Measurements from ENCODE around the gene COX14. TPM values are rescaled to one million over a fixed set of nuclear protein-coding genes. Genes with fewer than 3 reads are reported as not detected.
"Not testable (repeated sequence)": the region's sequence is repeated elsewhere in the genome, so short reads cannot be mapped to it uniquely, and the experiment has no call there.

Gene COX14
- polyA plus RNA-seq, 12 donors, result 20.9 to 46.7 (median 38.2) TPM; not detected in 2

DNA sequence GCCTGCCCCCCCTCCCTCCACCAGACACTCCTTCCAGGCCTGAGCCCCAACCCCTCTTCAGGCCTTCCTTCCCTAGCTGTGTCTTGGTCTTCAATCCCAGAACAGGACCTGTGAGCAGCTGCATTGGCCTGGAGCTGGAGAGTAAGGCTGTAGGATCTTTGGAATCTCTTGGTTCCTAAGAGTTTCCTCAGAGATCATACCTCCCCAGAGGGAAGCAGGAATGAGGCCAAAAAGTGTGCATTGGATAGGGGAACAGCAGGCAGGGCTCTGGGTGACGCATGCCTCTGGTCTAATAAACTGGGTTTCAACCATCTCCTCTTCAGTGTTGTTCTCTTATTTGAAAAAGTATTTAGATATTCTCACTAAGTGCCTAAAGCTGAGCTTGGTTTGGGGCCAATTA, 28.7 kb upstream of the COX14 start:
- no peak for DNase-seq

DNA sequence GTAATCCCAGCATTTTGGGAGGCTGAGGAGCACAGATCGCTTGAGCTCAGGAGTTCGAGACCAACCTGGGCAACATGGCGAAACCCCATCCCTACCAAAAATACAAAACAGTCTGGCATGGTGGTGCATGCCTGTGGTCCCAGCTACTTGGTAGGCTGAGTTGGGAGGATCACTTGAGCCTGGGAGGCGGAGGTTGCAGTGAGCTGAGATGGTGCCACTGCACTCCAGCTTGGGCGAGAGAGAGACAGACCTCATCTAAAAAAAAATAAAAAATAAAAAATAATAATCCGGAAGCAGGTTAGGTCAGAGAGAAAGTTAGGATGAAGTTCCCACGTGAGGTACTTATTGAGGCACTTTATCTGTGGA, 27.6 kb upstream of the COX14 start:
- DNase-seq, result not testable (repeated sequence)

DNA sequence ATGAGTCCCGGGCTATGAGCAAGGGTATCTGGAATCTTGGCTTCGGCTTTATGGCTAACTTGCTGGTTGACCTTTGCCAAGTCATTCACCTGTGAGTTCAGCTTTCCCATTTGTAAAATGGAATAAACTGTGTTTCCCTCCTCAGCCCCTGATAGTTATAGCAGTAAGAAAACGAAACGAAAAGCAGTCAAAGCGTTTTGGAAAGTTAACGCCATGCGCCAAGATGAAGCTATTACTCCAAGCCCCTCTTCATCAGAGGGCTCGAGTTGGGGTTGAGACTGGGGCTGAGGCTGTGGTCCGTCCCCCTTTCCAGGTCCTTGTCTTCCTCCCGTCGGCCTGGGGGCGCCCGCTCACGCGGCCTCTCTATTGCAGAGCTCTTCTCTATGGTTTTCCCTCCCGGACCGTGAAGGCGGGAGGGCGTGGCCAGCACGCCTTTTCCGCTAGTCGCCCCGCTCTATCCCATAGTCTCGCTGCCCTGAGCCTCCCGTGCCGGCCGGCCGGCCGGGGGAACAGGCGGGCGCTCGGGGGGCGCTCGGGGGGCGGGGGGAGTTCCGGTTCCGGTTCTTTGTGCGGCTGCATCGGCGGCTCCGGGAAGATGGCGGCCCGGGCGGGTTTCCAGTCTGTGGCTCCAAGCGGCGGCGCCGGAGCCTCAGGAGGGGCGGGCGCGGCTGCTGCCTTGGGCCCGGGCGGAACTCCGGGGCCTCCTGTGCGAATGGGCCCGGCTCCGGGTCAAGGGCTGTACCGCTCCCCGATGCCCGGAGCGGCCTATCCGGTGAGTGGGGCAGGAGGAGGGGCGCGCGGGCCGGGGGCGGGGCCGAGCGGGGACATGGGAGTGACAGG, 27.0 kb upstream of the COX14 start, which contains the start of gene SMARCD1:
Gene SMARCD1, plus strand, starts transcription at position 568 of the 840 bp plus-strand sequence. Its CDS starts 28 bp downstream, at position 596.
- peak; percentile 92 for DNase-seq

GRCh38 chr12:50085615-50086072, 26.4 kb upstream of the COX14 start:
- no peak for DNase-seq

- no peak for DNase-seq
Observed at GRCh38 chr12:50086148-50086547, 25.9 kb upstream of the COX14 start.

- DNase-seq, result no peak
Observed at GRCh38 chr12:50087151-50087550, 24.9 kb upstream of the COX14 start.

DNA sequence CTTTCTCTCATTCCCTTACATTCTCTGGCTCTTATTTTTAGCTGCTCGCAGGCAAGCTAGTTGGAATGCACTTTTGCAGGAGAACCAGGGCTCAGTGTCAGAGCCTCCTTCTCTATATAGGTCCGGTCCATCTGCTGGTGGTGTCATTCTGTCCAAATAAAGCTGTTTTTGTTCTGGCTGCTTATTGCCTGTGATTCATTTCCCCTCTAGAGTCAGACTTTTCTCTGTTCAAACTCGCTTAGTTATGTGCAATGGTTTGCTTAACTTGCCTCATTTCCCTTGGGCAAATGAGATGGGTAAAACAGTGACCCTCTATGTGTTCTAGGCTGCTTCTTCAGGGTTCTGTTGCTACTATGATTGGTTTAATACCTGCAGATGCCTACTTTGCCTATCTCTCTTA, 24.0 kb upstream of the COX14 start:
- no peak for DNase-seq

DNA sequence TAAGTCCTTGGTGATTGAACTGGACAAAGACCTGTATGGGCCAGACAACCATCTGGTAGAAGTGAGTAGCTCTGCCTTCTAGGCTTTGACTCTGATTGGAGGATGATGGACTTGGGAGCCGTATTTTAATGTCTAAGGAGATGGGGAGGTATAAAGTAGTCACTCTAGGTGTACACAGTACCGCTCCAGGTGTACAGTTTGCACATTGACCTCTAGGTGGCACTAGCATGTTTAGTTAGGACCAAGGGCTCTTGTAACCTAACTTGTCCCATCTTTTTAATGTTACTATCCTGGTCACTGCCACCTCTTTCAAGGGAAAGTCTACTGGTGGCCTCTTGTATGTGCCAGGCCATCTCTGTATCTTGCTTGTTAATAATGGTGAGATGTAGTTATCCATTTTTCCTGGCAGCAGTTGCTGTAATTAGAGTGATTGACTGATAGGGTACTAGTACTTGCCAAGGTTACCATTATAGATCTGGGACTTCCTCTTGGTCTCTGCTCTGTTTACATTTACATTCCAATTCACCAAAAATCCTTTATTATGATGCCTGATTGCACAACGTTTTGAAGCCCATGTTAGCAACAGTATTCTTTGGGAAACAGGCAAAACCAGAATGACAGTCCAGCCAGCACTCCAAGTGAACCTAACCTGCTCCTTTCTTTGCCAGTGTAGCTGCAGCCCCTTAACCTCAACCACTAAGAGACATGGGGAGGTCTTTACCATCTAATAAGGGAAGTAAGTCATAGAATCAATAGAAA, 23.3 kb upstream of the COX14 start:
- no peak for DNase-seq

- DNase-seq, result no peak
Observed at GRCh38 chr12:50089730-50090129, 22.3 kb upstream of the COX14 start.

GRCh38 chr12:50090391-50090790, 21.6 kb upstream of the COX14 start:
- no peak for DNase-seq

DNA sequence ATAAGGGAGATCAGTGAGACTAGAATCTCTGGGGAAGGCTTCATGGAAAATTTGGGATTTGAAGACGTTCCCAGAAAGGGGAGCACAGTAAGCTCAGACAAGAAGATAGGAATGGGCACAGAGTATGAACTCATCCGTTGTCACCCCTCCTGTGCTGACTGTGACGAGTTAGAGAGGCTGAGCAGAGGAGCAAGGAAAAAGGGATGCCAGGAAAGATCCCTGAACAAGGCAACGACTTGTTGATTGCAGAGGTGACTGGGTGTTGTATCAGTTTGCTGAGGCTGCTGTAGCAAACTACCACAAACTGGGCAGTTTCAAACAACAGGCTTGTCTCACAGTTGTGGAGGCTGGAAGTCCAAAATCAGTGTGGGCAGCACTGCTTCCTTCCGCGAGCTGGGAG, 14.1 kb upstream of the COX14 start:
- DNase-seq, result no peak

DNA sequence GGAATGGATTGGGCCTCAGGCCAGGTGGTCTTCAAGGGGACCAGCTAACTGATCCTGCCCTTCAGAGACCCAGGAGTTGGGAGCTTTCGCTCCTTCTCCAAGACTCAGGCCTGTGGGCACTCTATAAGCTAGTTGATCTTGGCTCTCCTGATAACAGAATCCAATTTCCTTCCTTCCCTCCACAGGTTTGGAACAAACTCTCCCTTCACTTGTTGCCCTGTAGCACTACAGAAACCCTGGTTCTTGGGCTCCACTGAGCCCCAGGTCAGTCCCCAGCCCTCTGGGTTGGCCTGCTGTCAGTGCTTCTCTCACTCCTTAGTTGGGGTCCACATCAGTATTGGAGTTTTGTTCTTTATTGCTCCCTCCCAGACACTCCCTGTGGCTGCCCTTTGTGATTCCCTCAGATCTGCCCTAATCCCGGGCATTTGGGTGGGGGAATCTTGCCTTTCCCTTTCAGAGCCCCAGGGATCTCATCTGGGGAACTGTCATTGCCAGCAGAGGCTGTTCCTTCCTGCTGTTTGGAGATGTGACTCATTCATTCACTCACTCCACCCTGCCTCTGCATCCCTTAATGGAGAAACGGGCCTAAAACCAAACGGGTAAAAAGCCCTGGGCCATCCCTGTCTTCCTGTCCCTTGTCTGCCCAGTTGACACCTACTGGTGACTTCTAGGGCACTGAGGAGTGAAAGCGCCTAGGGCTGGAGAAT, 12.6 kb upstream of the COX14 start:
- no peak for DNase-seq

DNA sequence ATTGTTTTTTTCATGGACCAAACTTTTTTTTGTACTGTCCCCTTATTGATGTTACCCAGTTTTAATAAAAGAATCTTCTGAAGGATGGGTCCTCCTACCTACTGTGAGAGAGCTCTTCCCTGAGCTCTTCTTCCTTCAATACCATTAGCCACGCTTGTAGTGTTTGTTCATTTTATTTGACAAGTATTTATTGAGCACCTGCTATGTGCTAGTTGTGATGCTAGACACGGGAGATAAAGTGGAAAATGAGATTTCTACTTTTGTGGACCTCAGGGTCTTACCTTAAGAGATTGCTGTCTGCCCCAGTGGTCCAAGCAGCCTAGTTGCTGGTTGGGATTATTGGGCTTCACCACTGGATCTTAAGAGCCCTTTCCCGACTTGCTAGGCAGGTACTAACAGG, 11.5 kb upstream of the COX14 start:
- no peak for DNase-seq

DNA sequence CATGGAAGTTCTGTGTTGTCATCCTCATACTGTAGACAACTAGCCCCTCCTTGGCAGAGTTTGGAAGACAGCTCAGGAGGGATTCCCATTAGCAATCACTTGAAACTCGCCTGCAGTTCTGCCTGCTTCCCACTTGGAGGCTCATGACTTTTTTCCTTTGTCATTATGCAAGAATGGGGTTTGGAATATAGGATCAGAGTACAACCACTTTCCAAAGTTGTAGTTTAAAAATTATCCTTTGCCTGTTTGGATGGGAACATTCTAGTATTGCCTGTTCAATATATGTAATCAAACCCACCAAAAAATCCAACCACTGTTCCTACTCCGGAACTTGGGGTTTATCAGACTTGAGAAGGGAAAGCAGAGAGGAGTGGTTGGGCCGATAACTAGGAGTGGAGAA, 10.4 kb upstream of the COX14 start:
- DNase-seq, result no peak

DNA sequence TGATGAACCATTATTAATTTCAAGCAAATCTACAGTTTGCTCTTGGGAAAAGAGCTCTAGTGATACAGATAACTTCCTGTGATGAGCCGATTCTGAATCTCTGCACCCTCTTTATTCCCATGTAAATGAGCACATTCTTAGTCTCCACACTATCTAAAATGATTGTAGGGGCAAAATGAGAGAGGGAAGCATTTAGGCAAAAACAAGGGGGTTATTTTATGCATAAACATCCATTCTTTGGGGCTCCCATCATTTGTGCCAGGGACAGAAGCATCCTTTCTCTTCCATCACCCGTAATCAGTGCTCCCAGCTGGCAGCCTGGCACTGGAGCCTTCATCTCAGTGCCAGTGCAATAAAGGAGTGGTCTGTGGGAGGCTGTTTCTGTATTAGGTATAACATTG, 9.9 kb upstream of the COX14 start:
- no peak for DNase-seq

GRCh38 chr12:50102646-50103309, 9.3 kb upstream of the COX14 start:
- no peak for DNase-seq

GRCh38 chr12:50103351-50103750, 8.7 kb upstream of the COX14 start:
- DNase-seq, result no peak

DNA sequence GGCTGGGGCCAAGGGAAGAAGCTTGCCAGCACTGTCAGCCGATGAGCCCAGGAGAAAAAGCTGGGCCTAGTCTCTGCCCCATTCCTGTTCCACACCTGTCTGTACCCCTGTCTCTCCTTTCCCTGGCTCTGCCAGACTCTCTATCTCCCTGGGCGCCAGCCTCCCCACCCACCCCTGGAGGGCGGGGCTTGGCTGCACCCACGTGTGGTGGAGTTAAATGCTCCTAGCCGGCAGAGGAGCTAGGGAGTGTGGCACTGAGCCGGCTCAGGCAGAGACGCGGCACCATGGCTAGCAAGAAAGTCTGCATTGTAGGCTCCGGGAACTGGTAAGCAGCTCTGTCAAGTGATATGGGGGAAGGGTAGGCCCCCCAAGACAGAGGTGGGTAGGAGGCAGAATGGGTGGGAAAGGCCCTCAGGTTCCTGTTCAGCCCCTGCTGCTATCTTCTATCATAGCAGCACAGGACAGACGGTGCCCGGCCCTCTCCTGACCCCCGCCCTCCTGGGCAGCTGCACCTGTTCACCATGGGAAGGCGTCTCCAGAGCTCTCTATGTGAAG, 8.2 kb upstream of the COX14 start, which contains the start of gene GPD1:
Gene GPD1, plus strand, starts transcription at position 242 of the 555 bp plus-strand sequence. Its CDS starts 43 bp downstream, at position 285.
- DNase-seq, result no peak

DNA sequence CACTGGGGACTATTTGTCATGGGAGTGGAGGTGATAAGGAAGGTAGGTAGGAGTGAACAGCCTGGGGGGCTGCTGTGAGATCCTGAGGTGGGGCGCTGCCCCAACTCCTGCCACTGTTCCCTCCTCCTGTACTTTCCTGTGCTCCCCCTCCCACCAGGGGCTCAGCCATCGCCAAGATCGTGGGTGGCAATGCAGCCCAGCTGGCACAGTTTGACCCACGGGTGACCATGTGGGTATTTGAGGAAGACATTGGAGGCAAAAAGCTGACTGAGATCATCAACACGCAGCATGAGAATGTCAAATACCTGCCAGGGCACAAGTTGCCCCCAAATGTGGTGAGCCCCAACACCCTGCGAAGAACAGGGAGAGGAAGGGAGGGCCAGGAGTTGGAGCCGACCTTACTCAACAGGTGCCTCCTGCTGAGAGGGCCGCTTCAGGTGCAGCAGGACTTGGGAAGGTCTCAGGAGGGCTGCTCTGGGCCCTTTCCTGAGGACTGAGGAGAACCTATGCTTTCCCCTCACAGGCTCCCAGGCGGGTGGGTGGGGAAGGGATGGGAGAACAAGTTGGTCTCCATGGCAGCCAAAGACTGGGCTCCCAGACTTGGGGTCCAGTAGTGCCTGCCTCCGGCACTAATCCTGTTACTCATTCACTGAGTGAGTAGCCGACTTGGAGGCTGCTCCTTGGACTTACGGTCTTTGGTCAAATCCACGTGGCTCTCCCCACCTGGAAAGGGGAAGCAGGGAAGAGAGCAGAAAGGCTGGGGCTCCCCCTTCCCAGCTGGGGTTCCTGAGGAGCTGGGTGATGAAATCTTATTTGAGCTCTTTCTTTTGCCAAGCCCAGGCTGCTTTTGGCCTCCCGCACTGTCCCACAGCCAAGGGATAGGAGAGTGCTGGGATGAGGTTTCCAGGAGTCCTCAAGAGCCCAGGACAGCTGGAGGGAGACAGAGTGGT, 7.3 kb upstream of the COX14 start:
- DNase-seq, result peak; percentile 48

DNA sequence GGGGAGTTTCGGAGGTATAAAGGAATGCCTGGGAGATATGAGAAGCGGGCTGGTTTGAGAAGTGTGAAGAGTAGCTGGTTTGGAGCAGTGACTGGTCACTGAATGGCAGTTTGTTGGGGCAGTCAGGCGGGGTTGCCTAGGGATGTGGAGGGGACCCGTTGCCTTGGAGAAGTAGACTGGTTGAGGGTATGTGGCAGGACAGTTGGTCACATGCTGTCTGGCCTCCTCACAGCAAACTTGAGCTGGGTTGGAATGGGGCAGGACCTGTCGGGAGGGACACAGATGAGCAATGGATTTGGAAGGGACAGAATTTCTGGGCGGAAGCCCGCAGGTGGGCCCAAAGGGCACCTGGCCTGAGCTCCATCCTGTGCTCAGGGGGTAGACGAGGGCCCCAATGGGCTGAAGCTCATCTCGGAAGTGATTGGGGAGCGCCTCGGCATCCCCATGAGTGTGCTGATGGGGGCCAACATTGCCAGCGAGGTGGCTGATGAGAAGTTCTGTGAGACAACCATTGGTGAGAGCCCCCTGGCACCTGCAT, 6.1 kb upstream of the COX14 start:
- DNase-seq, result no peak
